ENCODE data around the gene THOC6. TPM values are rescaled to one million over a fixed set of nuclear protein-coding genes. Genes with fewer than 3 reads are reported as not detected.
A peak's percentile ranks its signal among the peaks of the same experiment; 100 is the strongest.

Gene THOC6
- total and polyA plus RNA-seq, 9 of the 15 experiments (the other 6 are each of a cell fraction or from before 2014, with no cell fraction given): 2.5 to 65.4 (median 42.3) TPM

- TF ChIP-seq ZNF639 (CRISPR knock-in tag; conservative IDR thresholded peaks at IDR 0.05 in 1 of 2, IDR thresholded peaks at IDR 0.05 in 1 of 2): no peak
- TF ChIP-seq ZBTB17 (CRISPR knock-in tag; IDR thresholded peaks at IDR 0.05): peak; percentile 58; the same call in 1 of the 2 replicates
- no peak for TF ChIP-seq TFAM (CRISPR knock-in tag; conservative IDR thresholded peaks at IDR 0.05)
- no peak for TF ChIP-seq HDAC2 (IDR thresholded peaks at IDR 0.05)
- peak; percentile 96 for TF ChIP-seq EGR1 (conservative IDR thresholded peaks at IDR 0.05)
- TF ChIP-seq SRSF7 (optimal IDR thresholded peaks at IDR 0.05; ENCODE audit: low read depth, low read length): no peak
- no peak for TF ChIP-seq STAT6 (CRISPR knock-in tag; IDR thresholded peaks at IDR 0.05)
- no peak for TF ChIP-seq CREB3 (tag; conservative IDR thresholded peaks at IDR 0.05; ENCODE audit: low read depth)
- no peak for TF ChIP-seq PRDM10 (IDR thresholded peaks at IDR 0.05; ENCODE audit: partially characterized antibody)
- TF ChIP-seq TEAD1 (CRISPR knock-in tag; IDR thresholded peaks at IDR 0.05): 0 out of 4 replicates have a peak, but pooled peaks of 1 of the 2 experiments have one; percentile 50
- no peak for TF ChIP-seq JUN (IDR thresholded peaks at IDR 0.05; ENCODE audit: borderline replicate concordance, low read depth, low read length)
- peak; percentile 28; the same call in 1 of the 2 replicates for TF ChIP-seq JUN (CRISPR knock-in tag; IDR thresholded peaks at IDR 0.05; ENCODE audit: borderline replicate concordance)
- TF ChIP-seq MBD2 (IDR thresholded peaks at IDR 0.05; ENCODE audit: borderline replicate concordance, low read depth): no peak
- TF ChIP-seq KLF1 (tag; IDR thresholded peaks at IDR 0.05): 0 out of 2 replicates have a peak, but pooled peaks have one; percentile 47
- TF ChIP-seq ZNF143 (CRISPR knock-in tag; IDR thresholded peaks at IDR 0.05): no peak
- TF ChIP-seq THAP7 (CRISPR knock-in tag; IDR thresholded peaks at IDR 0.05): no peak
These were observed 43.3 kb upstream of the THOC6 start, which contains the start of gene PKMYT1 (continued) for GRCh38 chr16:2980227-2981176.

All from K562 (cell line).